PC-9 (cell line): ENCODE results near the gene SORCS2.

Source experiments
- EZH2 ChIP-seq: fragments of 200-600 bp; sonication (generic); IDR thresholded peaks from 2 replicates; pipeline ENCODE4 v1.8.0; 2017; ENCODE audit warnings: antibody characterized with exemption, low read depth
- TF ChIP-seq, protein P1 (sequence below): fragments of 200-600 bp; sonication (generic); conservative IDR thresholded peaks from 2 replicates; pipeline ENCODE4 v1.6.1; 2017; ENCODE audit warnings: mixed run types, antibody characterized with exemption, mild to moderate bottlenecking, moderate library complexity

DNA sequence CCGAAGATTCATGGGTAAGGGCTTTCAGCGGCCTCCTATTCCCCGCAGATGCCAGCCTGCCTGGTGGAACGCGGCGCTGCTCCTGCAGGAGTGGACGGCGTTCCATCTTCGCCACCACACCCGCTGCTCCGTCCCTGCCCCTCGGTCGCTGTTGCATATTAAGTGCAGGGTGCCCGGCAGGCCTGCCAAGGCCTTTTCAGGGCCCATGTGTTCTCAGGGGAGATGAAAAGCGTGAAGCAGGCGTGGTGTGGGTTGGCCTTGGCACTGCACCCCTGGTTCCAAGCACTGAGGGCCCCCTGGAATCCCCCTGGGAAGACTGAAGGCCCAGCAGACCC, 52.0 kb downstream of the SORCS2 start:
- TF ChIP-seq, protein P1, sequence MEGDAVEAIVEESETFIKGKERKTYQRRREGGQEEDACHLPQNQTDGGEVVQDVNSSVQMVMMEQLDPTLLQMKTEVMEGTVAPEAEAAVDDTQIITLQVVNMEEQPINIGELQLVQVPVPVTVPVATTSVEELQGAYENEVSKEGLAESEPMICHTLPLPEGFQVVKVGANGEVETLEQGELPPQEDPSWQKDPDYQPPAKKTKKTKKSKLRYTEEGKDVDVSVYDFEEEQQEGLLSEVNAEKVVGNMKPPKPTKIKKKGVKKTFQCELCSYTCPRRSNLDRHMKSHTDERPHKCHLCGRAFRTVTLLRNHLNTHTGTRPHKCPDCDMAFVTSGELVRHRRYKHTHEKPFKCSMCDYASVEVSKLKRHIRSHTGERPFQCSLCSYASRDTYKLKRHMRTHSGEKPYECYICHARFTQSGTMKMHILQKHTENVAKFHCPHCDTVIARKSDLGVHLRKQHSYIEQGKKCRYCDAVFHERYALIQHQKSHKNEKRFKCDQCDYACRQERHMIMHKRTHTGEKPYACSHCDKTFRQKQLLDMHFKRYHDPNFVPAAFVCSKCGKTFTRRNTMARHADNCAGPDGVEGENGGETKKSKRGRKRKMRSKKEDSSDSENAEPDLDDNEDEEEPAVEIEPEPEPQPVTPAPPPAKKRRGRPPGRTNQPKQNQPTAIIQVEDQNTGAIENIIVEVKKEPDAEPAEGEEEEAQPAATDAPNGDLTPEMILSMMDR = no peak
- no peak for TF ChIP-seq EZH2
